GM19239 (cell line): ENCODE measurements around the gene MNDA.

ENCODE experiments used
- DNase-seq: peaks from one replicate; pipeline ENCODE4 v3.0.0; 2011; ENCODE audit warnings: low spot score; ENCODE audit not compliant: insufficient read length
- FAIRE-seq: peaks from 2 replicates; lab custom pipeline; 2011; peaks lifted over from hg19 to GRCh38; lab: Jason Lieb, UNC

MNDA gene

DNA sequence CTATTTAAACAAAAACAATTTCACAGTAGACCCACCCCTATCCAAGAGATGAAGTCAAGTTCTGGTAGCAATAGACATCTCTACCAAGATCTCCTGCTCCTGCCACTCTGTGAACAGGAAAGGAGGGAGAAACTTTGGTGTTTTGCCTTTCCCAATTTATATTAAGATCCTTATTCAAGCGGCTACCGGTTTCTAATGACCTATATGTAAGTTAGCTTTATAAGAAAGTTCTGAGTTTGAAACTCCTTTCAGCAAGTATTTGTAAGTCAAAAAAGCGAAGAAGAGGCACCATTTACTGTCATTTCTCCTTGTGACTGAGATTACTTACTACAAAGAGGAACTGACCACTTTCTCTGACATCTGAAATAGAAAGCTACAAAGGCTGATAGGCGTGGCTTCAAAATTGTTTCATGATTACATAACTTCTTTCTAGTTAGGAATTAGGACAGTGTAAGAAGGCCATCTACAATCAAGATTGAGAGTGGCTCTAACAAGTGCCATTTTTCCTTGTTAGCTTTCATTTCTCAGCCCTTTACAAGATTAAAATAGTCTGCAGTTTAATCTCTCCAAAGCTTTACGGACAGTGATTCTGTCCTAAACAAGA is at the start of gene MNDA:
MNDA (plus strand) TSS at position 448 of the 604 bp plus-strand sequence. CDS start 10,803 bp downstream, outside the sequence.
- DNase-seq (peak; percentile 16), FAIRE-seq (peak; percentile 93)

DNA sequence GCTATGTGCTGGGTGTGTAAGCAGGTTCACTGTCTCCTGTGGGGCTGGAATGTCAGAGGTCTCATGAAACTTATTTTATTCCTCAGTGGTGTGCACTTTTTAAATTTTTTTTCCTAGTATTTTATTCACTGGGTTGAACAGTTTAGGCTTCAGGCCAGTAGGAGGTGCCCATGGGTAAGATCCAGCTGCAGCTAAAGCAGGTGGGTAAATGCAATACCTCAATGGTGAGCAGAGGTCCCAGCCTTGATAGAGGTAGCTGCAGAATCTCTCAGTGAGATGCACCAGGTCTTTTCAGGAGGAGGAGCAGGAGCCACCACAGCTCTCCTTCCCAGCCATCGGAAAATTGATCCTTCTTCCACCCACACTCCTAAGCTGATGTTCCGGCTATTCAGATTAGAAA is 37.5 kb upstream of the MNDA start:
- FAIRE-seq (peak; percentile 62), DNase-seq (no peak)

DNA sequence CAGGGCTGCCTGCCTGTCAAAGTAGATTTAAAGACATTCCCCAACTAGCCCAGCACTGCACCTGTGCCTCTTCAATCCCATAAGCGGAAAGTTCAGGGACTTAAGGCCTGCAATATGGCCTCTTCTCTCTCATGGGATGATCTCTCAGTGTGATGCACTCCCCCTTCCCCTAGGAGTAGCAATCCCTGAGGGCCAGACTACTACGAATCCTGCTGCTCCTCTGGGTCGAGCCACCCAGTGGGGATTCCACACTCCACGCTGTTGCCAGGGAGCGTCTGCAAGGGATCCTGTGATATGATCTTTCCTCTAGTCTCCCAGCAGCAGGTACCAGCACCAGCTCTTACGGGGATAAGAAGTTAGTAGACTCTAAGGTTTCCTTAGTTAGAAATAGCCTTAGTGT is 36.9 kb upstream of the MNDA start:
- DNase-seq = no peak

DNA sequence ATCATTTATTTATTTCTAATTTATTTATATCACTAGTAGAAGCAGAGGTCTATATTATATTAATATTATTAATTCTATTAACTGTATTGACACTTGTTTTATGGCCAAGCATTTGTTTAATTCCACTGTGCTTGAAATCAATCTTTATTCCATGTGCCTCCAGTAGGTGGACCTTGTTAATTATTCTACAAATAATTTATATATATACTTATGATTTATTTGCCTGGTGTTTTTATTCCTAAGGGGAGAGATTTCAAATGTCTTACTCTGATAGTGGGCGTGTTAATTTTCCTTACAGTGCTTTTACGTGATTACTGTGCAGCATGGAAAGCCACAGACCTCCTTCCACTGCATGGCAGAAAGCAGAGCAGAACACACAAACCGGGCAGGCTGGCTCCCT is 32.6 kb upstream of the MNDA start:
- FAIRE-seq (no peak), DNase-seq (no peak)

More for the DNA sequence above, 36.9 kb upstream of the MNDA start:
- FAIRE-seq = no peak

GRCh38 chr1:158799689-158800088 is 31.5 kb upstream of the MNDA start:
- no peak for DNase-seq
- FAIRE-seq = no peak

- FAIRE-seq (no peak), DNase-seq (no peak)
Measured at GRCh38 chr1:158800526-158800925, 30.6 kb upstream of the MNDA start.

GRCh38 chr1:158801396-158801795 is 29.8 kb upstream of the MNDA start:
- FAIRE-seq = no peak
- no peak for DNase-seq

- DNase-seq (no peak), FAIRE-seq (no peak)
Measured at GRCh38 chr1:158803678-158804077, 27.5 kb upstream of the MNDA start.

GRCh38 chr1:158806916-158807536 is 24.1 kb upstream of the MNDA start:
- FAIRE-seq = no peak

DNA sequence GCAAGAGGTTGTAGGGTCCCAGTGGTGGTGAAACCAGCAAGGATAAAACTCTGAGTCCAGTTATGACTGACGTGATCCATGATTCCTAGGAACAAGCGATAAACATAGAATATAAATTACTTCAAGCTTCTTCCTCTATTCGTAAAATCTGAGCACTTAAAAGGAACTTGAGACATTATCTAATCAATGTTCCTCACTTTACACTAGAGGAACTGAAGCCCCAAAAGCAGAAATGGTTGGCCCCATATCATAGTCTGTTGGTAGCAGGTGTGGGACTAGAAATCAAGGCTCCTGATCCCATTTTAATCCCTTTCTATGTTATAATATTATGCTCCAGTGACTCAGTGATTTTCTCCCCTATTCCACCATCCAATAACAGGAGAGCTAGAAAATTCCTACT is 21.9 kb upstream of the MNDA start:
- DNase-seq (no peak), FAIRE-seq (no peak)

More at GRCh38 chr1:158806916-158807536, 24.1 kb upstream of the MNDA start:
- DNase-seq = no peak

GRCh38 chr1:158809862-158810261 is 21.3 kb upstream of the MNDA start:
- no peak for DNase-seq
- no peak for FAIRE-seq

GRCh38 chr1:158810311-158810710 is 20.8 kb upstream of the MNDA start:
- no peak for FAIRE-seq
- no peak for DNase-seq

DNA sequence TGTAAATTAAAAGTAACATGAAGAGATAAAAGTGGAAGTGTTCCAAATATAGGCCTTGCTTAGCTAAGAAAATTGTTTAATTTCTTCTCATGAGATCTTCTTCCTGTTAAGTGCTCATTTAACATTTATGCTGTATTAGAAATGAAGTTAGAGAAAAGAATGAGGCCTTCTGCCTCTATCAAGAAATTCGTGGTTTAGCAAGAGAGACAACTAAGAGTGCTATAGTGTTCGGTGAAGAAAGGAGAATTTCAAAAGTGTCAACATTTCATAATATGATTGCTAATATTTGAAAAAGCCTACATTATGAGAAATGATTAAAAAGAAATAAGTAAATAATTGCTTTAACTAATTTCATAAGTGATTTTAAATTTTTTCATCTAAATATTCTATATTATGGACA is 18.8 kb upstream of the MNDA start:
- FAIRE-seq (no peak), DNase-seq (no peak)

DNA sequence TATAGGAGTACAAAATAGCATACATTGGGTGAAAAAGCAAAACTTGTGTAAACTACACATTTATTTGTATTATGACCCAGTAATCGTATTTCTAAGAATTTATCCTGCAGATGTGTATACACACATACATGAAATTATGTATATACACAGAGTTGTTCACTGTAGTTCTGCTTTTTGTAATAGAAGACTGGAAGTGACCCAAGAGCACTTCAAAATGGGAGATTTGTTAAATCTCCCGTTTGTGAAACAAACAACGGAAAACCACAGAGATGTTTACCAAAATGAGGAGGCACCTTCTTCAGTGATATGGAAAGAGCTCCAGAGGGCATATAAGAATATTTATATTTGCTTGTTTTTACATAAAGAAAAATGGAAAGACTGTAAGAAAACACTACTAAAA is 18.0 kb upstream of the MNDA start:
- DNase-seq (no peak), FAIRE-seq (no peak)

- DNase-seq = no peak
- FAIRE-seq = no peak
Measured at GRCh38 chr1:158814970-158815369, 16.2 kb upstream of the MNDA start.

GRCh38 chr1:158818560-158818959 is 12.6 kb upstream of the MNDA start:
- FAIRE-seq (no peak), DNase-seq (no peak)

DNA sequence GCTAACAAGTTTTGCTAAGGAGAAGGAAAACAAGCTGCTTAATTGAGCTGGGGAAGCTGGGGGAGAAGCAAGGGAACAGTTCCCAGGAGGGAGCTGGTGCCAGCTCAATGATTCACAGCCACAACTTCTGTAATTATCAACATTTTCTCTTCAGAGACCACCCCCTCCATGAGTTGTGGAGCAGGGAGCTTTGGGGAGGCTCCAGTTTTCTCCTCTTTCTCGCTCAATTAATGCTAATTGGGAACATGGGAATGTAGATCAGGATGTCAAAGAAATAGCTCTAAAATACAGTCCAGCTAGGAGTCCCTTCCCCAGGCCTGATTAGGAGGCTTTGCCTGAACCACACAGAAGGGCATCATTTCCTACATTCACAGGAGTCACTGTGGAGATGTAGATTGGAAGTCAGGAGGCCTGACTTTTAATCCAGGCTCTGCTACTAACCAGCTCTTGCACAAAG is 12.1 kb upstream of the MNDA start:
- no peak for FAIRE-seq
- no peak for DNase-seq

DNA sequence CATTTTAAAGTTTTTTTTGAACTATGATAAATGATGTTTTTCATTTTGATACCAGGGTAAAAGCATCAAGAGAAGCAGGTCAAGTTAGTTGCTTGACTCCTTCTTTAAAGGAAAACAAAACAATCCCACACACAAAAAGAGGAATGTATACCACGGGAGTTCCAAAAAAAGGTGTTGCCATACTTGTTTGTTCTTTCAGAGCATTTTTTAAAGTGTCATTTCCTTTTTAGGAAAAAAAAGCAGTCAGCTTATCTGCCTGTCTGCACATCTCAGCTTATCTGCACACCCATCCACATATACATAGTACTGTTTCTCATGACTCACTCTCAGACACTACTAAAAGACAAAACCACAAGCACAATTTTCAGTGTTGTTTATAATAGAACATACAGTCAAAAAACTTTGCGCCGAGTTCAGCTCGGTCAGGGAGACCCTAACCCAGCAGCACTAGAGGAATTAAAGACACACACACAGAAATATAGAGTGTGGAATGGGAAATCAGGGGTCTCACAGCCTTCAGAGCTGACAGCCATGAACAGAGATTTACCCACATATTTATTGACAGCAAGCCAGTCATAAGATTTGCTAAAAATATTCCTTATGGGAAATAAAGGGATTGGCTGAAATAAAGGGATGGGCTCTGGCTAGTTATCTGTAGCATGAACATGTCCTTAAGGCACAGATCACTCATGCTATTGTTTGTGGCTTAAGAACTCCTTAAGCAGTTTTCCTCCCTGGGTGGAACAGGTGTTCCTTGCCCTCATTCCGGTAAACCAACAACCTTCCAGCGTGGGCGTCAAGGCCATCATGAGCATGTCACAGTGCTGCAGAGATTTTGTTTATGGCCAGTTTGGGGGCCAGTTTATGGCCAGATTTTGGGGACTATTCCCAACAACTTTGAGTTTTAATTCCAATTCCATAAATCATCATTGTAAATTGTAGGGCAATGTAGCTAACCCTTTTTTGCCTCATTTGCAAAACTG is 11.4 kb upstream of the MNDA start:
- DNase-seq = no peak

GRCh38 chr1:158821723-158822122 is 9.4 kb upstream of the MNDA start:
- DNase-seq (no peak), FAIRE-seq (no peak)

More for the DNA sequence above, 11.4 kb upstream of the MNDA start:
- peak; percentile 48 for FAIRE-seq

DNA sequence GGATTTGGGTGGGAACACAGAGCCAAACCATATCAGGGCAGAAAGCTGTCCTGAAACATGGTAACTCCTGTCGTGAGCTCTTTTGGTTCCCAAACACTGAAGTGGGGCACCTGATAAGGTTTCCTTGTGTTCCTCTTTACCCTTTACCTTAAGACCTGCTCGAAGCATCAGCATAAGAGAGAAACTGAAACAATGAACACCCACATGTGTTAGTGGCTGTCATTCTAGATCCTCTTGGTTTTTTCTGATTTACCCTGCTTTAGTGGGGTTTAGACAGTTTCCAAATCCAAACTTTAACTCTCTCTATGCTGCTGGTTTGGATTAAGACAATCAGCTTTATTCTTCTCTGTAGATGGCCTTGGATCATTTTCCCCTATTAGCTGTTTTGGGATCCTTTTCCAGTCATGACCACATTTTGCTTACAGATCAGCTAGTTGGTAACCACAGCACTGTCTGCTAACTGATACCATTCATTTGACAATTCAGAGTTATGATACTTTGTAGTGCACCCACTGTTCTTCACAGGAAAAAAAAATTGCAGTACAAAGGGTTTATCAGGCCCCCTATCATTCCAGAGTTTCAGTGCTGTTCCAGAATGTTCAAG is 975 bp upstream of the MNDA start:
- peak; percentile 86 for FAIRE-seq
- DNase-seq = peak; percentile 14
